ENCODE data around the gene SIAH1. TPM values are rescaled to one million over a fixed set of nuclear protein-coding genes. Genes with fewer than 3 reads are reported as not detected.
"Not testable (repeated sequence)": the region's sequence is repeated elsewhere in the genome, so short reads cannot be mapped to it uniquely, and the experiment has no call there.

The SIAH1 gene
- total RNA-seq, 4 donors from 2014 or later = 15.1 to 45.9 (median 27.8) TPM

- intact Hi-C loops (cut with DNase I; ENCODE audit: low total_unique reads) = no loop called here
- peaks cover 10 to 85% (median 31%) of the 10 kb centered on the region in 4 donors for H3K4me1 ChIP-seq
- no peak for DNase-seq
- no peaks in the 10 kb centered on the region for H3K9me3 ChIP-seq
- 70 to 94% methylated on average over 3 to 4 of the region's 4 CpGs for WGBS, 2 donors (ENCODE audit: low coverage in 1 of 2)
- in situ Hi-C loops (cut with MboI; ENCODE audit: low pct_ligation_motif_present in 1 of 4, low pct_unique_long_range_greater_than_20kb in 1 of 4, low sequenced_read_pairs in 3 of 4) = loop anchor here in 2 of 4 donors (25.0 kb wide), 2 partner anchors 139 to 164 kb away; no protein-coding TSS in a partner anchor
- no peak overlapping the region for H3K4me3 ChIP-seq
- TF ChIP-seq POLR2A (IDR thresholded peaks at IDR 0.05) (no peak), EP300 (IDR thresholded peaks at IDR 0.05; ENCODE audit: low read depth) (no peak), CTCF (IDR thresholded peaks at IDR 0.05) (no peak), POLR2AphosphoS5 (IDR thresholded peaks at IDR 0.05) (no peak)
- no peaks in the 10 kb centered on the region for H3K36me3 ChIP-seq
- no peaks in the 10 kb centered on the region for H3K27me3 ChIP-seq
- H3K27ac ChIP-seq = no peak overlapping the region
Observed at GRCh38 chr16:48373258-48374029, 11.8 kb downstream of the SIAH1 start.

- no peaks in the 10 kb centered on the region for H3K36me3 ChIP-seq
- no peak for TF ChIP-seq POLR2AphosphoS5 (IDR thresholded peaks at IDR 0.05)
- TF ChIP-seq POLR2A (IDR thresholded peaks at IDR 0.05) = no peak
- no peak for TF ChIP-seq EP300 (IDR thresholded peaks at IDR 0.05; ENCODE audit: low read depth)
- no peak for TF ChIP-seq CTCF (IDR thresholded peaks at IDR 0.05)
- 96 to 97% methylated on average over 4 of the region's 4 CpGs for WGBS, 2 donors (ENCODE audit: low coverage in 1 of 2)
- H3K27me3 ChIP-seq = no peaks in the 10 kb centered on the region
- no peak overlapping the region for H3K27ac ChIP-seq
- H3K4me3 ChIP-seq = no peak overlapping the region
- H3K9me3 ChIP-seq = no peaks in the 10 kb centered on the region
- peaks cover 6 to 85% (median 31%) of the 10 kb centered on the region in 4 donors for H3K4me1 ChIP-seq
- no peak for DNase-seq
- intact Hi-C loops (cut with DNase I; ENCODE audit: low total_unique reads) (no loop called here), in situ Hi-C loops (cut with MboI; ENCODE audit: low pct_ligation_motif_present in 1 of 4, low pct_unique_long_range_greater_than_20kb in 1 of 4, low sequenced_read_pairs in 3 of 4) (loop anchor here in 2 of 4 donors (25.0 kb wide), 2 partner anchors 140 to 165 kb away; no protein-coding TSS in a partner anchor)
Observed at GRCh38 chr16:48372744-48373143, 12.5 kb downstream of the SIAH1 start.

GRCh38 chr16:48371393-48371780 is 13.8 kb downstream of the SIAH1 start:
- H3K27me3 ChIP-seq = no peaks in the 10 kb centered on the region
- DNase-seq = no peak
- H3K9me3 ChIP-seq = no peaks in the 10 kb centered on the region
- TF ChIP-seq CTCF (IDR thresholded peaks at IDR 0.05) (no peak), POLR2A (IDR thresholded peaks at IDR 0.05) (no peak), EP300 (IDR thresholded peaks at IDR 0.05; ENCODE audit: low read depth) (no peak)
- H3K4me1 ChIP-seq = peaks cover 11 to 85% (median 34%) of the 10 kb centered on the region in 4 donors
- intact Hi-C loops (cut with DNase I; ENCODE audit: low total_unique reads) (no loop called here), in situ Hi-C loops (cut with MboI; ENCODE audit: low pct_ligation_motif_present in 1 of 4, low pct_unique_long_range_greater_than_20kb in 1 of 4, low sequenced_read_pairs in 3 of 4) (loop anchor here in 2 of 4 donors (25.0 kb wide), 2 partner anchors 141 to 166 kb away; no protein-coding TSS in a partner anchor)
- no peak overlapping the region for H3K27ac ChIP-seq
- H3K36me3 ChIP-seq = no peaks in the 10 kb centered on the region
- no peak overlapping the region for H3K4me3 ChIP-seq

GRCh38 chr16:48370668-48371392 is 14.4 kb downstream of the SIAH1 start:
- H3K9me3 ChIP-seq; H3K27me3 ChIP-seq; H3K4me3 ChIP-seq; H3K27ac ChIP-seq; H3K36me3 ChIP-seq; DNase-seq; intact Hi-C loops (cut with DNase I; ENCODE audit: low total_unique reads): not testable (repeated sequence)
- WGBS, 2 donors (ENCODE audit: low coverage in 1 of 2) = 63 to 84% methylated on average over 1 to 18 of the region's 18 CpGs
- in situ Hi-C loops (cut with MboI; ENCODE audit: low pct_ligation_motif_present in 1 of 4, low pct_unique_long_range_greater_than_20kb in 1 of 4, low sequenced_read_pairs in 3 of 4) = loop anchor here in 2 of 4 donors (25.0 kb wide), 2 partner anchors 141 to 166 kb away; no protein-coding TSS in a partner anchor
- H3K4me1 ChIP-seq = peaks cover 12 to 82% (median 32%) of the 10 kb centered on the region in 4 donors

All from transverse colon (tissue), 4 donors.